ENCODE data around the gene WDR17.

GRCh38 chr4:176090115-176090514 is 24.5 kb downstream of the WDR17 start:
- TF ChIP-seq ZNF136 (CRISPR knock-in tag; IDR thresholded peaks at IDR 0.05; ENCODE audit: low read depth) (no peak), NR2F6 (IDR thresholded peaks at IDR 0.05) (no peak), NR2F6 (CRISPR knock-in tag; IDR thresholded peaks at IDR 0.05) (no peak), ZNF101 (CRISPR knock-in tag; IDR thresholded peaks at IDR 0.05; ENCODE audit: borderline replicate concordance, low read depth) (no peak), SP4 (CRISPR knock-in tag; IDR thresholded peaks at IDR 0.05) (no peak), CBFB (CRISPR knock-in tag; IDR thresholded peaks at IDR 0.05) (no peak), ZNF256 (CRISPR knock-in tag; conservative IDR thresholded peaks at IDR 0.05) (no peak), TBP (CRISPR knock-in tag; IDR thresholded peaks at IDR 0.05) (no peak), CEBPB (IDR thresholded peaks at IDR 0.05; ENCODE audit: borderline replicate concordance, low read depth, low read length) (no peak)
- TF ChIP-seq, protein P1, sequence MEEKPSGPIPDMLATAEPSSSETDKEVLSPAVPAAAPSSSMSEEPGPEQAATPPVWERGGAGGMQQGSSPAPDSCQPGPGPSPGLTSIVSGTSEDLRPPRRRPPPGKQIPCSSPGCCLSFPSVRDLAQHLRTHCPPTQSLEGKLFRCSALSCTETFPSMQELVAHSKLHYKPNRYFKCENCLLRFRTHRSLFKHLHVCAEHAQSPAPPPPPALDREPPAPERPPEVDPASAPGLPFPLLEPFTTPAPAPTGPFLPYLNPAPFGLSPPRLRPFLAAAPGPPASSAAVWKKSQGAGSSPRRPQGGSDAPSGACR (CRISPR knock-in tag; IDR thresholded peaks at IDR 0.05) = no peak
